T-helper 2 cell treated with Interferon-gamma antibody and Interleukin-4, amounts not matched to agents 100 ng/mL and 5 ng/mL, for 36 hours (primary cell): ENCODE data around the gene ASPDH. TPM values are rescaled to one million over a fixed set of nuclear protein-coding genes. Genes with fewer than 3 reads are reported as not detected.

Experiments used
- intact Hi-C: fragments of 100-400 bp; cut with micrococcal nuclease; formaldehyde crosslinking; loops from one replicate; pipeline ENCODE4 v1.15.1; 2023
- total RNA-seq: library from RNA; stranded (reverse); gene quantifications from 2 replicates; pipeline ENCODE4 v1.2.3, GENCODE V29; 2022

Gene ASPDH
- total RNA-seq, 1 donor from 2014 or later = not detected

DNA sequence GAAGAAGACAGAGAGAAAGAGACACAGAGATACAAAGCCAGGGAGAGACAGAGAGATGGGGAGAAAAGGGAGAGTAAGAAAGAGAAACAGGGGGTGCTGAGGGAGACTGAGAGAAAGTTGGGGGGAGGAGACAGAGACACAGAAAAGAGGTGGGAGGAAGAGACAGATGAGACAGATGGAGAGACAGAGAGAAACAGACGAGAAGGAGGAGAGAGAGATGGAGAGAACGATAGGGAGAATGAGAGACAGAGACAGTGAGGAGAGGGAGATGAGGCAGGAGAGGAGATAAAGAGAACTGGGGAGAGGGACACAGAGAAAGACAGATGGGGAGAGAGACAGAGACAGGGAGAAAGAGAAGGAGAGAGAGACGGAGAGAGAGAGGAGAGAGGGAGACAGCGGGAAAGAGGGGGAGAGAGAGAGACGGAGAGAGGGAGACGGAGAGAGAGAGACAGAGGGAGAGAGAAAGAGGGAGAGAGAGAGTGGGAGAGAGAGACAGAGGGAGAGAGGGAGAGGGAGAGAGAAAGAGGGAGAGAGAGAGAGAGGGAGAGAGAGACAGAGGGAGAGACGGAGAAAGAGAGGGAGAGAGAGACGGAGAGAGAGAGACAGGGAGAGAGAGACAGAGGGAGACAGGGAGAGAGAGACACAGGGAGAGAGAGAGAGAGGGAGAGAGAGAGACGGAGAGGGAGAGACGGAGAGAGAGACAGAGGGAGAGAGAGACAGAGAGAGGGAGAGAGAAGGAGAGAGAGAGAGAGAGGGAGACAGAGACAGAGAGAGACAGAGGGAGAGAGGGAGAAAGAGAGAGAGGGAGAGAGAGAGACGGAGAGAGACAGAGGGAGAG lies 15.3 kb downstream of the ASPDH start:
- intact Hi-C loops = no loop called here

DNA sequence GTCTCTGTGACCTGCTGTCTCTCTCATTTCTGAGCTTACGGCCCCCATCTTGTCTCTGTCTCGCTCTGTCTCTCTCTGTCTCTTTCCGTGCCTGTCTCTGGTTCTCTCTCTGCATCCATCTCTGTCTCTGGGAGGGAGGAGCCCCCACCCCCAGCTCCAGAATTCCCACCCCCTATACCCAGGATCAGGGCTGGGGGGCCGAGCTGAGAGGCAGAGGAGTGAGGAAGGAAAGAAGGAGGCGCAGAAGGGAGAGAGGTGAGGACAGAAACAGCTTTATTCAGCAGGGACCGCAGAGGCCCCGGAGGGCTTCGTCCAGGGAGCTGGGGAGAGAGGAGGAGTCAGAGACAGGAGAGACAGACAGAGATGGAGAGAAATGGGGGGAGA lies 16.7 kb downstream of the ASPDH start:
- intact Hi-C loops = no loop called here

DNA sequence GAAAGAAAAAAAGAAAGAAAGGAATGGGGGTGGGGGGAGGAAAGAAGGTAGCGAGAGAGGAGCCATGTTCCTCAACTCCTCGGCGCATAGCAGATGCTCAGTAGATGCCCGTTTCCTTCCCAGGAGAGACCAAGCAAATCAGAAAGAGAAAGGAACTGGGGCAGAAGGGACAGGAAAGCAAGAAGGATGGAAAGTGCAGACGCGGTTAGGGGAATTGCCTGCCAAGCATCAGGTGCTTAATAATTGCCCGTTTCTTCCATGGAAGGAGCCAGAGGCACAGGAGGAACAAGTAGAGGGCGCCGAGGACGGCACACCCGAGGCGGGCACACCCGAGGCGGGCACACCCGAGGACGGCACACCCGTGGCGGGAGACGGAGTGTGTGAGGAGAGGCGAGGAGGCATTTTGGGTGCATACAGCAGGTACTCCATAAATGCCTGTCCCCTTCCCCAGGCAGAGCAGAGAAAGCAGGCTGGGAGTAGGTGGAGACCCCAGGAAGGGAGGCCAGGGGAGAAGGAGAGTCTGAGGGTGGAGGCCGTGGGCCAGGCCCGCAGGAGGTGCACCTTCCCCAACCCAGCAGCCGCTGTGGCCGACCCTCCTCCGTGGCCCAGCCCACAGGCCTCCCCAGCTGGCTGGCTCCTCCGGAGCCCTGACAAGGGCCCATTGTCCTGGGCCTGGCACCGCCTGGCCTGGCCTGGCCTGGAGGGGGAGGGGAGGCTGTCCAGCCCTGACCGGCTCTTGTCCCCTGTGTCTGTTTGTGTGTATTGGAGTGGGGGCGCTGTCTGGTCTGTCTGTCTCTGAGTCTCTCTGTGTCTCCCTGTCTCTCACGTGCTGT lies 17.3 kb downstream of the ASPDH start:
- intact Hi-C loops = no loop called here

DNA sequence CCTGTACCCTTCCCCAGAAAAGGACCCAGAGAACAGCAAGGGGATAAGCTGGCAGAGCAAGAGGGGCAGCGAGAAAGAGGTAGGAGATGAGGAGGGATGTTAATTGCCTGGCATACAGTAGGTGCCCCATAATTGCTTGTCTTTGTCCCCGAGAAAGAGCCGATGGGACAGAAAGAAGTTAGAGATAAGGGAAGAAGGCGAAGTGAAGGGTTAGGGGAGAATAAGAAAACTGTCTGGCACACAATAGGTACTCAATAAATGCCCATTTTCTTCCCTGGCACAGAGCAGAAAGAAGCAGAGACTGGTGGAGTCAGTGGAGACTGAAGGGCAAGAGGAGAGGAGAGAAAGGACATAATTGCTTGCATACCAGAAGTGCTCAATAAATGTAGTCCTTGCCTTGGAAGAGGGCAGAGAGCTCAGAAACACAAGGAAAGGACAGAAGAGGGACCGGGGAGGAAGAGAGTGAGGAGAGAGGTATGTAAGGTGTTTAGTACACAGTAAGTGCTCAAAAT lies 18.6 kb downstream of the ASPDH start:
- intact Hi-C loops = no loop called here

DNA sequence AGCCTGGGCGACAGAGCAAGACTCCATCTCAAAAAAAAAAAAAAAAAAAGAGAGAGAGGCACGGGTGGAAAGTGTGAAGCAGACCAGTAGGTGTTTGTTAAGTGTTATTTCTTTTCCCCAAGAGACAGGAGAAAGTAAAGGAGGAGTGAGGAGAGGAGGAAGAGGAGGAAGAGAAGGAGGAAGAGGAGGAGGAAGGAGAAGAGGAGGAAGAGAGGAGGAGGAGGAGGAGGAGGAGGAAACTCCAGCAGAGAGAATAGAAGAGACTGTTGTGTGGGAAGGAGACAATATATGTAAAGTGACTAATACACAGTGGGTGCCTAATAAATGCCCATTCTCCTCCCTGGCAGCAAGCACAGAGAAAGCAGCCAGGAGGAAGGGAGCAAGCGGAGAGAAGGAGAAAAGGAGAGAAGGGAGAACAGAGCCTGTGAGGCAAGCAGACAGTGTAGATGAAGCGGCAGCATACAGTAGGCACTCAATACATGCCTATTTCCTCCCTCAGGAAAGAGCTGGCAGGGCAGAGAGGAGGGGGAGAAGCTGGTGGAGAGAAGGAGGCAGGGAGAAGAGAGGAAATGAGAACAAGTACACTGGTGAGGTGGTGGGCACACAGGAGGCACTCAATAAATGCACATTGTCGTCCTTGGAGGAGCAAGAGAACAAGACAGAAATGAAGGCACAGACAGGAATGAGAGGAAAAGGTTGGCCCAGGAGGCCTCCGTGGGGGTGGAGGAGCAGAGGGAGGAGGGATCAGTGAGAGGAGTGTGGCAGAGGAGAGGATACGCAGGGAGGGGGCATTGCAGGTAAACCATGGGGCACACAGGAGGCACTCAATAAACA lies 19.3 kb downstream of the ASPDH start:
- intact Hi-C loops = no loop called here

DNA sequence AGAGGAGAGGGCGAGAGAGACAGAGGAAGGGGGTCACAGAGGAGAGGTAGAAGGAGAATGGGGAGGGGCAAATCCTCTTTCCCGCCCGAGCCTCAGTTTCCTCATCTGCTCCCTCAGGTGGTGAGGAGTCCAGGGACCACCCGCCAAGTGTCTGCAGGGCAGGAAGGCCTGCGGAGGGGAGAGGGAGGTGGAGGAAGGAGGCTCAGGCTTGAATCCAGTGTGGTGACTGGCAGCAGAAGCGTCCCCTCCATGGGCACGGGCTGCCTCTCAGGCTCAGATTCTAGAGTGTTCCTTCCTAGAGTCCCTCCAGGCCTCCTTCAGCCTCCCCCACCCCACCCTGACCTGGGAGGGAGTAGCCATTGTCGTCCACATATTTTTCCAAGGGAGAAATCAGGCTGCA lies 20.5 kb downstream of the ASPDH start:
- intact Hi-C loops = no loop called here

DNA sequence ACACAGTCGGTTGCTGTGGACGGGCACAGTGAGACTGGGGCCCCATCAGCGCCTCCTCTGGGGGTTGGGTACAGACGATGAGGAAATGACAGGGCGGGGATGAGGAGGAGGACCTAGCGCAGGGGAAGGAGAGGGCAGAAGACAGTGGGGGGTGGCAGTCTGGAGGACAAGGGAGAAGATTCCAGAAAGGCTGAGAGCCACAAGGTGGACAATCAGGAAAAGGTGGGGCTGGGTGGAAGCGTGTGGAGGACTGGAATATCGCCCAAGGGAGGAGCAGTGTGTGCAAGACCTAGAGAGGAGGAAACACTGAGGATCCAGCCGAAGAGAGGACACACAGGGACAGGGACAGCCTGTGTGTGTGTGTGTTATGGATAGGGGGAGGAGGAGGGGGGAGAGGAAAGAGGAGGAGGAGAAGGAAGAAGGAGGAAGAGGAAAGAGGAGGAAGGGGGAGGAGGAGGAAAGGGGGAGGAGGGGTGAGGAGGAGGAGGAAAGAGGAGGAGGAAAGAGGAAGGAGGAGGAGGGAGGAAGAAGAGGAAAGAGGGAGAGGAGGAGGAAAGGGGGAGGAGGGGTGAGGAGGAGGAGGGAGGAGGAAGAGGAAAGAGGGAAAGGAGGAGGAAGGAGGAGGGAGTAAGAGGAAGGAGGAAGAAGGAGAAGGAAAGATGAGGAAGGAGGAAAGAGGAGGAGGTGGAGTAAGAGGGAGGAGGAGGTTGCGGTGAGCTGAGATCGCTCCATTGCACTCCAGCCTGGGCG lies 21.2 kb downstream of the ASPDH start:
- intact Hi-C loops = no loop called here

DNA sequence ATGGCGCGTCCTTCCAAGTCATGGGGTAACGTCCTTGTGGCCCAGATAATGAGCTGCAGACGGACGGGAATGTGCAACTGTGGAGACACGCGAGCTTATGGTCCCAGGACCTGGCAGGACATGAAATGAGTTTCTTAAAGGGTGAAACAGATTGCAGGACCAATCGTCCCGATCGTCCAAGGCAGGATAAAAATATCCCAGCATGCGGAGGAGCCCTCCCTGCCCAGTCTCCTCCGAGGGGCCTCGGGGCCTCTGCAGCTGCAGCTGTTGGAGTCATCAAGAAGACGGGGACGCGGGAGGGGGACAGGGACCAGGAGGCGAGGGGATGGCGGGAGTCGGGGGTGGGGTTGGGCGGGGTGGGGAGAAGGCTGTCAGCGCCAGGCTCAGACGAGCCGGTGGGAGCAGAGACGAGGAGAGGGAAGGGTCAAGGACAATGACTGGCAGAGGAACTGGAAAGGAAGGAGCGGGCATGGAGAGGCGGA lies 22.7 kb downstream of the ASPDH start:
- intact Hi-C loops = no loop called here

DNA sequence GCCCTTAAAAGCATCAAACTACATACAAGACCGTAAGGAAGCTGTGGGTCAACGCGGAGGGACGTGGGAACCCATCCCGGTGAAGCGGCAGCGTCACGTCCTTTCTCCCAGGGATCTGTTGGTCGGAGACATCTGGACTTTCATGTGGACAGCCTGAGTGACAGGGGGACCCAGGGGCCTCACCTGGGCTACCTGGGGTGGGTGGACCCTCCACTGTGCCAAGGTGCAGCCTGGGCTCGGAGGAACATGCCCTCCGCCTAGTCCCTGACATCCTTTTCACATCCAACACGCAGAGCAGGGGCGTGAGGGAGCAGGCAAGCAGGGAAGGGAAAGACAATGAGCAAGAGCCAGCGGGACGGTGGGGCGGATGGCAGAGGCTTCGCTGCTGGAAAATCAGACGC lies 23.3 kb downstream of the ASPDH start:
- intact Hi-C loops = no loop called here

DNA sequence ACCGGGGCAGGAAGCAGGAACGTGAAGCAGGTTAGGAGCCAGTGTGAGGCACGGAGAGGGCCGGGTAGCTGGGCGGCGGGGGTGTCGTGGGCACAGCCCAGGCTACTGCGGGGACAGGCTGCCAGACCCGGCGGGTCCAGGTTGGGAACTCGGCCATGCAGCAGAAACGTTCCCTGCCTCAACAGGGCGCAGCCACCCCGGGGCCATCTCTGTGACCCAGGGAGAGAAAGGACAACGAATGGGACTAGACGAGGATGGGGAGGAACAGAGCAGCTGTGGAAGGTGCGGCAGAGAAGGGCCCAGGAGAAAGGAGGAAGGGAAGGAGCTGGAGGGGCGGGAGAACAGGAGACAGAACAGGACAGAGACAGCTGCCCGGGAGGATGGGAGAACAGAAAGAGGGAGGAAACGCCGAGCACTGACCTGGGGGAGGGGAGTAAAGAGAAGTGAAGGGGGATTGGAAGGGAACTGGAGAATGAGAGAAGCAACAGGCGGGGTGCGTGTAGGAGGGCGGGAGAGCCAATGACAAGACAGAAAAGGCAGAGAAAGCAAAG lies 24.2 kb downstream of the ASPDH start:
- intact Hi-C loops = no loop called here

DNA sequence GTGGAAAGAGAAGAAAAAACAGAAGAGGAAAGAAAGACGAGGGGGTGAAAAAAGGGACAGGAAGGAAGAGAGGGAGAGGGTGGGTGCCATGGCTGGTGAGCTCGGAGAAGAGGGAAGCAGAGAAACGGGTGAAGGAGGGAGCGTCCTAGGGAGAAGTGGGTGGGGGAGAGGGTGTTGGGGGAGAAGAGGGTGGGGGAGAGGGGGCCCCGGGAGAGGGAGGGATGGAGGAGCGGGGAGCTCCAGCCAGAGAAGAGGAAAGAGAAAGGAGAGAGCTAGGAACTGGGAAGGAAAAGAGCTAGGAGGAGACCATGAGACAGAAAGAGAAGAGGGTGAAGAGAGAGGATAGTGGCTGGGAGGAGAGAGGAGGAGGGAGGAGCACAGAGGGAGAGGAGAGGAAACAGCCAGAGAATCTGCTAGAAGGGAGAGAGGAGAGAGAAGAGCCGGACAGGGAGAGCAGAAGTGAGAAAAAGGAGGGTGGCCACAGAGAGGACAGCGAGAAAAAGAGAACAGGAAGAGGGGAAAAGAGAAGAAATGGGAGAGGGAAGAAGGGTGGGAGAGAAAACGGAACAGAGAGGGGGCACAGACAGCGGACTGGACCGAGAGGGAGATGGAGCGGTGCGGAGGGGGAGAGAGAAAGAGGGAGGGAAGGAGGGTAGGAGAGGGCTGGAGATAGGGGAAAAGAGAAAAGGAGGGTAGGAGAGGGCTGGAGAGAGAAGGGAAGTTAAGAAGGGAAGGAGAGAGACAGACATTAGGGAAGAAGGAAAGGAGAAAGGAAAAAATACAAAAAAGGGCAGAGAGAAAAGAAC lies 25.1 kb downstream of the ASPDH start:
- intact Hi-C loops = no loop called here

DNA sequence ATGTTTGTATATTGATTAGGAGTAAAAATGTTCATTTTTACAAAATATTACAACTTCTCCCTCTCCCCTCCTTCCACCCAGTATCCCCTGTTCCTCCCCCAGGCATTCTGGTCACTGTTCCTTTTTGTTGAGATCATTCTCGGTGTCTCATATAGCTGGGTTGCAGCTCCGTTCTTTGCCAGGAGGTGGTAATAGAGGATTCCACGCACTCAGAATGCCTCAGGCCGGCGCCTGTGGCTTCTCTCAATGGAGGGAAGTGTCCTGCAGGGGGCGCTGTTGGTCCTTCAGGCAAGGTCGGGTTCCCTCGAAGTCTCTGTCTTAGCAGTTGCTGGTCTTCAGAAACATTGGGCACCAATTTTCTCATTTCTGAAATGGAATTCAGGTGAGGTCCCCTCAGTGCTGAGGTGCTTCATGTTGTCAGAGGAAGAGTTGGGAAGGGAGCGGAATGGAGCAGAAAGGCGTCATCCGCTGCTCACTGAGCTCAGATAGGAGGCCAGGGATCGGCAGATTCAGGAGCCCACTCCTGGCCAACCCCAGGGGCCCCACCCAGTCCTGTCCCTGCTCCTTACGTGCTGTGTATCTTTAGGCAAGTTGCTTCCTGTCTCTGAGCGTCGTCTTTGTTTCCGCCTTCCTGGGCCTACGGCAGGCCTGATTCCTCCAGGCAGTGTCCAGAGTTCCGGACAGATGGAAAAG lies 26.7 kb downstream of the ASPDH start:
- intact Hi-C loops = no loop called here

DNA sequence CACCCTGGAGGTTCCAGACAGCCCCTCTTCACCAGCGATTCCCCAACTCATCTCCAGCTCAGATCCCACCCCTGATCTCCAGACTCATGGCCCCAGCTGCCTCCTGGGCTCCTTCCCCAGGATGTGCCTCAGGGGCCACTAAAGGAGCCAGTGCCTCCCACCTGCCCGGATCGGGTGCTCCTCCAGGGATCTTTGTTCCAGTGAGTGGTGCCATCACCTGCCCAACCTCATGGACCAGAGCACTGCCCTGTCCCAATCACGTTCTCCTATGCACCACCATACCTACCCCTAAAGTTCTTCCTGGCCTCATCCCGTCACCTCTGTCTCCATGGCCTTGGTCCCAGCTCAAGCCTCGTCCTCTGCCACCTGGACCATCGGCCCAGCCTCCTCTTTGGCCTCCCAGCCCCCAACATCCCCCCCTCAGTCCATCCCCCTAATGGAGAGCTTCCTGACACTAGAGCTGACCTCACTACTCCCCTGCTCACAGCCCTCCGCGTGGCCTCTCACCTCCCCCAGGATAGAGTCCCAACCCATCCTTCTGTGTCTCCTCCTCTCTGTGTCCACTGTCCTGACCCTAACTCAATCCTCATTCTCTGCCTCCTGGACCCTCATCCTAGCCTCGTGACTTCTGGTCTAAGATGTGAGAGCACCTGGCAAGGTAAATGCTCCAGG lies 28.3 kb downstream of the ASPDH start:
- intact Hi-C loops = no loop called here

DNA sequence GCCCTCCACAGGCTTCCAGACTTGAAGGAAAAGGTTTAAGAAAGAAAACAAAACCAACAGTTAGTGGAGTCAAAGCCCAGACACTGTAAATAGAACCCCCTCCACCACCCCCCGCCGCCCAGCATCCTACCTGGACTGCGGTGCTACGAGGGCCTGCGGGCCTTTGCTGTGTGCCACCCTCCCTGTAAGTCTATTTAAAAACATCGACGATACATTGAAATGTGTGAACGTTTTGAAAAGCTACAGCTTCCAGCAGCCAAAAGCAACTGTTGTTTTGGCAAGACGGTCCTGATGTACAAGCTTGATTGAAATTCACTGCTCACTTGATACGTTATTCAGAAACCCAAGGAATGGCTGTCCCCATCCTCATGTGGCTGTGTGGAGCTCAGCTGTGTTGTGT lies 30.8 kb downstream of the ASPDH start:
- intact Hi-C loops = no loop called here

DNA sequence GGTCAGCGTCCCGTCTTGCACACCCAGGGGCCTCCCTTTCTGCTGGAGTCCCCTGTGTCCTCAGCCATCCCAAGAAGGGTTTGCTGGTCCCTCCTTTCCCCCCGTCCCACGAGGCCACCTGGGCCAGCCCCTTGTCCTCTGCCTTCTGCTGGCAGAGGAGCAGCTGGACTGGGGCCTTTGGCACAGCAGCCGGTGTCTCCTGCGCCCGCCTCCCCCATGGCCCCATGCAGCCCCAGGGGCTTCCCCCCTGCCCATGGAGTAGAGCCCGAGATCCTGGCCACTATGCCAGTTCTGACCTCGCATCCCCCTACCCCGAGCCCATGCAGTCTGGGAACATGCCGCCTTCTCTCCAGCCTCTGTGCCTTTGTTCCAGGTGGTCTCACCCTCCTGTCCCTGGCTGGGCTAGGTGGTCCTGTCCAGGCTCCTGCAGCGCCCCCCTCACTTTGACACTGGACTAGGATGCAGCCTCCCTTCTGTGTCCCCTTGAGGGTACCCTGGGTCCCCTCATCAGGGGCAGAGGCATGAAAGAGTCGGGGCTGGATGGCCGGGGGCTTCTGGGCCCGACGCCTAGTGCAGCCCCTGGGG lies 31.4 kb downstream of the ASPDH start:
- intact Hi-C loops = no loop called here

DNA sequence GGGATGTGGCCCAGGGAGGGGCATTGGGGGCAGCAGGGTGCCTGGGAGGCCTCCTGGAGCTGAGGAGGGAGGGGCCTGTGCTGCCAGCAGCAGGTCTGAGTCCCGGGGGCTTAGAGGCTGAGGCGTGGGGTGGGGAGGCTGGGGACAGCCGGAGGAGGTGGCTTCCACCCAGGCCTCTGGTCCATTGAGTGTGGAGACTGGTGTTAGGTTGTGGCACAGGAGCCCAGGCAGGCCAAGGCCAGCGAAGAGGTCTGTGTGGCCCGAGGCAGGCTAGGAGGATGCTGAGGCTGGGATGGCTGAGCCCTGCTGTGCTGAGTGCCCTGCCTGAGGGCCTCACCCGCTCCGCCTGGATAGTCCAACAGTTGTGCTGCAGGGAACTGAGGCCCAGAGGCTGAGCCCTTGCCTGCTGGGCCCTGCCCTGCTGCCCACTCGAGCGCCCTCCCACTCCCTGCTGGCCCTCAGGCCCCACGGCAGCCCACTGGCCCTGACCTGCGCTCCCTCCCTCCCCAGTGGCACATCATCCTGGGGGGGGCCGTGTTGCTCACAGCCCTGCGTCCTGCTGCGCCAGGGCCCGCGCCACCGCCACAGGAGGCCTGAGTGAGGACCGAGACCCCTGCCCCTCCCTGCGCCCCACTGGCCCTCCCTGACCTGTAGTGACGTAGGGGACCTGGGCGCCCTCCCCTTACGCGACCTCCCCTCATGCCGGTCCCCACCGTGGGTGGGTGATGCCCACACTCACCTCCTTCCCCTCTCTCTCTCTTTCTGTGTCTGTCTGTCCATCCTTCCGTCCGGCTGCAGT lies 32.2 kb downstream of the ASPDH start:
- intact Hi-C loops = no loop called here
